GDM1 (cell line): ENCODE measurements around the gene SLC22A23.

Experiments
- DNase-seq: peaks from one replicate; lab custom pipeline; 2025; lab: John Stamatoyannopoulos, UW

Gene SLC22A23

GRCh38 chr6:3239110-3239830, 217.6 kb downstream of the SLC22A23 start:
- DNase-seq, result no peak

- DNase-seq, result no peak
Observed at GRCh38 chr6:3237761-3238662, 218.8 kb downstream of the SLC22A23 start.

- DNase-seq, result no peak
Observed at GRCh38 chr6:3236005-3236404, 220.8 kb downstream of the SLC22A23 start.

- DNase-seq, result no peak
Observed at GRCh38 chr6:3235486-3235885, 221.4 kb downstream of the SLC22A23 start.

GRCh38 chr6:3233904-3234303, 222.9 kb downstream of the SLC22A23 start:
- DNase-seq, result no peak

- DNase-seq, result no peak
Observed at GRCh38 chr6:3233321-3233720, 223.5 kb downstream of the SLC22A23 start.

GRCh38 chr6:3232017-3232945, 224.6 kb downstream of the SLC22A23 start:
- DNase-seq, result no peak

GRCh38 chr6:3231247-3232016, 225.4 kb downstream of the SLC22A23 start:
- no peak for DNase-seq

GRCh38 chr6:3230900-3231246, 226.0 kb downstream of the SLC22A23 start:
- DNase-seq, result no peak

GRCh38 chr6:3230256-3230882, 226.5 kb downstream of the SLC22A23 start:
- no peak for DNase-seq

GRCh38 chr6:3229566-3230178, 227.2 kb downstream of the SLC22A23 start:
- no peak for DNase-seq

- DNase-seq, result no peak
Observed at GRCh38 chr6:3228771-3229565, 227.9 kb downstream of the SLC22A23 start.

- DNase-seq, result no peak
Observed at GRCh38 chr6:3228046-3228671, 228.7 kb downstream of the SLC22A23 start.

GRCh38 chr6:3227363-3228045, 229.3 kb downstream of the SLC22A23 start, which contains the start of gene TUBB2B:
Gene TUBB2B, minus strand, starts transcription at chr6:3227653. Its CDS starts 110 bp downstream, at chr6:3227543.
- no peak for DNase-seq

- DNase-seq, result no peak
Observed at GRCh38 chr6:3226481-3227362, 230.1 kb downstream of the SLC22A23 start.

- no peak for DNase-seq
Observed at GRCh38 chr6:3226042-3226441, 230.8 kb downstream of the SLC22A23 start.

GRCh38 chr6:3222506-3223038, 234.3 kb downstream of the SLC22A23 start:
- no peak for DNase-seq
